ENCODE data around the gene FLNB.

DNA sequence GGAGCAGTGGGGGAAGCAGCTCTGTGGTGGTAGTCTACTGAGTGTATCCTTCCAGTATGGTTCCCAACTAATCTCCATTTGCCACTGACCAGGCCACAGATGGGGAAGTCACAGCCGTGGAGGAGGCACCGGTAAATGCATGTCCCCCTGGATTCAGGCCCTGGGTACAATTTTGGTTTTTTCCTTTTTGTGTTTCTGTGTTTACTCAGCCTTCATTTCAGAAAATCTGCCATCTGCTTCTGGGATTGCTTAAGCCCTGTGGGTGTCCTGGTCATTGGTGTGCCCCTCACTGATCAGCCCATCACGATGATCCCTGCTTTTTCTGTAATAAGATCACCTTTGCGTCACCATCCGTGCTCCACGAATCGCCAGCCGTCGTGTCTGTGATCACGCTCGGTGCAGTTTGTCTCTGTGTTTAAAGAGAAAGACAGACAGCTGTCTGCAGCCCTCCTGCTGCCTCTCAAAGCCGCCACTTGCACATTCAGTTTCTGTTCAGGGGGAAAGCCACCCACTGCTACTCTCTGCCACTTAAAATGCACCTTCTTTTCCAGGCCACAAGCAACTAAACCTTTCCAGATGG lies 133.6 kb downstream of the FLNB start:
- TF ChIP-seq POLR2AphosphoS5 (IDR thresholded peaks at IDR 0.05; ENCODE audit: control insufficient read depth, insufficient read depth, low read depth, low read length) (no peak), XRCC5 (IDR thresholded peaks at IDR 0.05; ENCODE audit: low read depth, low read length) (no peak), SREBF2 (CRISPR knock-in tag; IDR thresholded peaks at IDR 0.05) (no peak), ZNF274 (IDR thresholded peaks at IDR 0.05; ENCODE audit: borderline replicate concordance, low read depth, low read length) (no peak)
- TF ChIP-seq, protein P1, sequence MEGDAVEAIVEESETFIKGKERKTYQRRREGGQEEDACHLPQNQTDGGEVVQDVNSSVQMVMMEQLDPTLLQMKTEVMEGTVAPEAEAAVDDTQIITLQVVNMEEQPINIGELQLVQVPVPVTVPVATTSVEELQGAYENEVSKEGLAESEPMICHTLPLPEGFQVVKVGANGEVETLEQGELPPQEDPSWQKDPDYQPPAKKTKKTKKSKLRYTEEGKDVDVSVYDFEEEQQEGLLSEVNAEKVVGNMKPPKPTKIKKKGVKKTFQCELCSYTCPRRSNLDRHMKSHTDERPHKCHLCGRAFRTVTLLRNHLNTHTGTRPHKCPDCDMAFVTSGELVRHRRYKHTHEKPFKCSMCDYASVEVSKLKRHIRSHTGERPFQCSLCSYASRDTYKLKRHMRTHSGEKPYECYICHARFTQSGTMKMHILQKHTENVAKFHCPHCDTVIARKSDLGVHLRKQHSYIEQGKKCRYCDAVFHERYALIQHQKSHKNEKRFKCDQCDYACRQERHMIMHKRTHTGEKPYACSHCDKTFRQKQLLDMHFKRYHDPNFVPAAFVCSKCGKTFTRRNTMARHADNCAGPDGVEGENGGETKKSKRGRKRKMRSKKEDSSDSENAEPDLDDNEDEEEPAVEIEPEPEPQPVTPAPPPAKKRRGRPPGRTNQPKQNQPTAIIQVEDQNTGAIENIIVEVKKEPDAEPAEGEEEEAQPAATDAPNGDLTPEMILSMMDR (IDR thresholded peaks at IDR 0.05 in 2 of 3, conservative IDR thresholded peaks at IDR 0.05 in 1 of 3; ENCODE audit: insufficient read depth in 2 of 3, low read depth in 1 of 3, low read length in 3 of 3), result no peak

Data from K562 (cell line).